Mesenchymal stem cell (in vitro differentiated cells and primary cell): ENCODE results near the gene OXSR1.

ENCODE experiments used
- DNase-seq: peaks from one replicate; pipeline ENCODE4 v3.0.0-alpha.2; 2013
- H2AFZ ChIP-seq: one replicate; pipeline ENCODE4 v1.6.1; 2013; ENCODE audit warnings: low read depth, mild to moderate bottlenecking, control low read depth, inconsistent platforms, low read length, moderate library complexity
- H2AK5ac ChIP-seq: 2 replicates; pipeline ENCODE4 v1.6.1; 2013; ENCODE audit warnings: low read length, moderate library complexity, mild to moderate bottlenecking, inconsistent platforms; ENCODE audit not compliant: severe bottlenecking
- H2BK120ac ChIP-seq: one replicate; pipeline ENCODE4 v1.6.1; 2013; ENCODE audit warnings: low read depth, mild to moderate bottlenecking, inconsistent platforms, low read length, moderate library complexity
- H2BK12ac ChIP-seq, 2 experiments: one replicate each; pipeline ENCODE4 v1.6.1; 2013; ENCODE audit warnings: inconsistent platforms in 2 of 2, low read length in 2 of 2, mild to moderate bottlenecking in 2 of 2, moderate library complexity in 2 of 2, control low read depth in 1 of 2
- H2BK15ac ChIP-seq: one replicate; pipeline ENCODE4 v1.6.1; 2013; ENCODE audit warnings: mild to moderate bottlenecking, low read depth, inconsistent platforms; ENCODE audit not compliant: poor library complexity, severe bottlenecking
- H2BK5ac ChIP-seq: 2 replicates; pipeline ENCODE4 v1.6.1; 2013; ENCODE audit warnings: low read depth, mild to moderate bottlenecking, low read length, control low read depth, inconsistent platforms; ENCODE audit not compliant: poor library complexity, severe bottlenecking
- H3K14ac ChIP-seq, 2 experiments: one replicate each; pipeline ENCODE4 v1.6.1; 2013; ENCODE audit warnings: inconsistent platforms in 2 of 2, low read length in 2 of 2, control low read depth in 1 of 2, mild to moderate bottlenecking in 1 of 2, moderate library complexity in 1 of 2
- H3K18ac ChIP-seq, 2 experiments: one replicate each; pipeline ENCODE4 v1.6.1; 2013; ENCODE audit warnings: inconsistent platforms in 2 of 2, low read length in 2 of 2, control low read depth in 1 of 2, low read depth in 1 of 2, mild to moderate bottlenecking in 1 of 2
- H3K23ac ChIP-seq, 2 experiments: one replicate each; pipeline ENCODE4 v1.6.1; 2013; ENCODE audit warnings: inconsistent platforms in 2 of 2, low read length in 2 of 2, mild to moderate bottlenecking in 2 of 2, moderate library complexity in 2 of 2, control low read depth in 1 of 2
- H3K27ac ChIP-seq: 2 replicates; pipeline ENCODE4 v1.5.1; 2013; ENCODE audit warnings: mild to moderate bottlenecking, moderate library complexity, low read length, control low read depth, inconsistent platforms; ENCODE audit not compliant: poor library complexity, severe bottlenecking
- H3K27me3 ChIP-seq, 2 experiments: 2 replicates each; pipeline versions ENCODE4 v1.6.1 to v1.7.0; 2013; ENCODE audit warnings: low read length in 2 of 2, mild to moderate bottlenecking in 2 of 2, moderate library complexity in 2 of 2, control low read depth in 1 of 2, inconsistent platforms in 1 of 2; ENCODE audit not compliant: control insufficient read depth in 1 of 2, insufficient read depth in 1 of 2
- H3K36me3 ChIP-seq, 2 experiments: 2 replicates each; pipeline versions ENCODE4 v1.6.1 to v1.7.0; 2013; ENCODE audit warnings: low read length in 2 of 2, control low read depth in 1 of 2, inconsistent platforms in 1 of 2, low read depth in 1 of 2, mild to moderate bottlenecking in 1 of 2; ENCODE audit not compliant: insufficient read depth in 2 of 2, control insufficient read depth in 1 of 2
- H3K4ac ChIP-seq, 2 experiments: one replicate each; pipeline ENCODE4 v1.6.1; 2013; ENCODE audit warnings: inconsistent platforms in 2 of 2, low read length in 2 of 2, mild to moderate bottlenecking in 2 of 2, moderate library complexity in 2 of 2, control low read depth in 1 of 2, low read depth in 1 of 2
- H3K4me1 ChIP-seq: 2 replicates; pipeline ENCODE4 v1.6.1; 2013; ENCODE audit warnings: low read depth, low read length, control low read depth; ENCODE audit not compliant: control insufficient read depth, insufficient read depth
- H3K4me2 ChIP-seq: 2 replicates; pipeline ENCODE4 v1.6.1; 2013; ENCODE audit warnings: low read length, mild to moderate bottlenecking, inconsistent platforms; ENCODE audit not compliant: poor library complexity, severe bottlenecking
- H3K4me3 ChIP-seq, 2 experiments: 2 replicates each; pipeline versions ENCODE4 v1.5.1 to v1.7.0; 2013; ENCODE audit warnings: low read length in 2 of 2, mild to moderate bottlenecking in 2 of 2, control low read depth in 1 of 2, low read depth in 1 of 2; ENCODE audit not compliant: insufficient read depth in 1 of 2
- H3K79me1 ChIP-seq: replicated peaks from 2 replicates; pipeline ENCODE4 v1.6.1; 2013; ENCODE audit warnings: mild to moderate bottlenecking, control low read depth, low read length, inconsistent platforms; ENCODE audit not compliant: poor library complexity, severe bottlenecking
- H3K9ac ChIP-seq: 2 replicates; pipeline ENCODE4 v1.7.0; 2013; ENCODE audit warnings: mild to moderate bottlenecking, low read length, moderate library complexity
- H3K9me3 ChIP-seq: 2 replicates; pipeline ENCODE4 v1.7.0; 2013; ENCODE audit warnings: mild to moderate bottlenecking, low read length; ENCODE audit not compliant: control insufficient read depth
- H4K8ac ChIP-seq: one replicate; pipeline ENCODE4 v1.6.1; 2013; ENCODE audit warnings: inconsistent platforms, mild to moderate bottlenecking, low read length, moderate library complexity
- H4K91ac ChIP-seq: one replicate; pipeline ENCODE4 v1.6.1; 2013; ENCODE audit warnings: mild to moderate bottlenecking, low read length, inconsistent platforms
- WGBS: methylation state at CpG from one replicate; pipeline ENCODE4 v1.1.7; 2013; ENCODE audit warnings: mixed read lengths; 5-methylcytosine and 5-hydroxymethylcytosine counted together

Gene OXSR1

DNA sequence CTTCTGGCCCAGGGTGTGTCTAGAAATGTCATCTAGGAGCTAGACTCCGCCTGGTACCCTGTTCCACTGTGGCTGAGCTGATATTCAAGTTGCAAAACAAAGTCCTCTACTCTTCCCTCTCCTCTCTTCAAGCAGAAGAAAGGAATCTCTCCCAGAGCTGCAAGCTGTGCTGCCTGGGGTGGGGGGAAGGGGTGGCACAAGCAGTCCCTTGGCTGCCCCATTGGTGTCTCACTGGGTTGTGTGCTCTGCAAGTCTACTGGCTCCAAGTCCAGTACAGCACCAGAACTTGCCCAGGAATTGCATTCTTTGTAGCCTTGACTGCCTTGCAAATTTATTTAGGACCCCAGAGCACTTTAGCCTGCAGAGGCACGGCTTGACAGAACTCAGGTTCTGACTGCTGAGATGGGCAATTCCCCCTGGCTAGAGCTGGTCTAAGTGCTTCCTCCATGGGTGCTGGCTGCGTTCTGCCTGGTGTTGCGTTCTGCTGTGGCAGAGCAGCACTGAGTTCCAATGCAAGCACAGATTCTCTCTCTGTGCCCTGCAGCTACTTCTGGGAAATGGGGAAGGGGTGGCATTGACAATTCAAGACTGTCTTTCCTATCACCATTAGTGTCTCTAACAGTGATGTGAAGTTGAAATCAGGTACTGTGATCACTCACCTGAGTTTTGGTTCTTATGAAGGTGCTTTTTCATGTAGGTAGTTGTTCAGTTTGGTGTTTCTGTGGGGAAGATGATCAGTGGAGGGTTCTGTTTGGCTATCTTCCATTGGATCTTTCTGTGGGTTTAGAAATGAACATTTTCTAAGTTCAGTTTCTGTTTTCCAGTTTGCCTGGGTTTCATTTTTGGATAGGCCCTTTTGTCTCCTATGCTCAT is 39.5 kb downstream of the OXSR1 start:
- no peak overlapping the region for H3K9ac ChIP-seq
- H2BK12ac ChIP-seq: no peak overlapping the region
- peaks cover 2% of the 10 kb centered on the region for H3K4me1 ChIP-seq
- H3K36me3 ChIP-seq: peaks cover 21 to 28% of the 10 kb centered on the region in 2 experiments
- H3K18ac ChIP-seq: no peak overlapping the region
- no peak overlapping the region for H2AK5ac ChIP-seq
- no peak overlapping the region for H3K23ac ChIP-seq
- no peak overlapping the region for H3K4me2 ChIP-seq
- 93% methylated on average over 4 of the region's 4 CpGs for WGBS
- no peak overlapping the region for H4K8ac ChIP-seq
- H3K27ac ChIP-seq: no peak overlapping the region
- peaks cover 34% of the 10 kb centered on the region for H3K79me1 ChIP-seq
- no peak overlapping the region for H3K4me3 ChIP-seq
- no peak overlapping the region for H2BK5ac ChIP-seq
- H3K9me3 ChIP-seq: no peaks in the 10 kb centered on the region
- H2AFZ ChIP-seq: no peak overlapping the region
- H4K91ac ChIP-seq: no peak overlapping the region
- no peak overlapping the region for H3K14ac ChIP-seq
- no peak overlapping the region for H2BK120ac ChIP-seq
- no peak overlapping the region for H3K4ac ChIP-seq
- DNase-seq: no peak
- H2BK15ac ChIP-seq: no peak overlapping the region
- H3K27me3 ChIP-seq: no peaks in the 10 kb centered on the region

- peaks cover 19 to 22% of the 10 kb centered on the region in 2 experiments for H3K36me3 ChIP-seq
- no peak overlapping the region for H2AFZ ChIP-seq
- no peak overlapping the region for H4K8ac ChIP-seq
- H3K4me1 ChIP-seq: no peaks in the 10 kb centered on the region
- H3K4me3 ChIP-seq: no peak overlapping the region
- no peak for DNase-seq
- H2AK5ac ChIP-seq: no peak overlapping the region
- H3K23ac ChIP-seq: no peak overlapping the region
- H3K9me3 ChIP-seq: no peaks in the 10 kb centered on the region
- no peak overlapping the region for H3K27ac ChIP-seq
- WGBS: 96% methylated on average over 3 of the region's 3 CpGs
- no peak overlapping the region for H4K91ac ChIP-seq
- H3K27me3 ChIP-seq: no peaks in the 10 kb centered on the region
- no peak overlapping the region for H3K4ac ChIP-seq
- H3K79me1 ChIP-seq: peaks cover 31% of the 10 kb centered on the region
- H3K9ac ChIP-seq: no peak overlapping the region
- H3K14ac ChIP-seq: no peak overlapping the region
- no peak overlapping the region for H2BK12ac ChIP-seq
- no peak overlapping the region for H2BK120ac ChIP-seq
- H2BK15ac ChIP-seq: no peak overlapping the region
- no peak overlapping the region for H3K18ac ChIP-seq
- H3K4me2 ChIP-seq: no peak overlapping the region
- H2BK5ac ChIP-seq: no peak overlapping the region
Observed at GRCh38 chr3:38205472-38205805, 40.1 kb downstream of the OXSR1 start.

DNA sequence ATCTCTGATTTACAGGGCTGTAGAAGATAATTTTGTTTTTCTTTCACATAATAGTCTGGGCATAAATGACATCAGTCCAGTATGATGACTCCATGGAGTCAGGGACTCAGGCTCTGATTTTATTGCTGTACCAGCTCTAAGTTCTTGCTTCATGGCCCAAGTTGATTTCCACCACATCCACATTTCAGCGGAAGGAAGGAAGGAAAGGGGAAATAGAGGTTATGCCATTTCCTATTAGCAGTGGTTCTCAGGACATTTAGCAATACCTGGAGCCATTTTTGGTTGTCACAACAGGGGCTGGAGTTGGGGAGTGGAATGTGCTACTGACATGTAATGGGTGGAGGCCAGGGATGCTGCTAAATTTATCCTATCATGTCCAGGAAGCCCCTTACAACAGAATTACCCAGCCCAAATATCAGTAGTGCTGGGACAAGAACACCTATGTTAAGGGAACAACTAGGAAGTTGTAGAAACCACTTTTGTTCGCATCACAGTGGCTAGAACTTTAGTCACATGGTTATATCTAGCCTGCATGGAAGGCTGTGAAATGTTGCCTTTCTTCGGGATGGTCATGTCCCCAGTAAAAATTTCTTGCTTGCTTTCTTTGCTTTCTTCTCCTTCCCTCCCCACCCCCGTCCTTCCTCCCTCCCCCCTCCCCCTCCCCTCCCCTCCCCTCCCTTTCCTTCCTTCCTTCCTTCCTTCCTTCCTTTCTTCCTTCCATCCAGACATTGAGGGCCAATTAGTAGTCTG is 42.1 kb downstream of the OXSR1 start:
- H3K4me3 ChIP-seq: no peak overlapping the region
- no peak overlapping the region for H4K91ac ChIP-seq
- H2BK5ac ChIP-seq: no peak overlapping the region
- no peak overlapping the region for H3K18ac ChIP-seq
- no peak for DNase-seq
- H3K4me1 ChIP-seq: no peaks in the 10 kb centered on the region
- H2BK12ac ChIP-seq: no peak overlapping the region
- no peak overlapping the region for H2AK5ac ChIP-seq
- H3K27ac ChIP-seq: no peak overlapping the region
- 100% methylated on average over 2 of the region's 4 CpGs for WGBS
- H3K9me3 ChIP-seq: no peaks in the 10 kb centered on the region
- H3K79me1 ChIP-seq: peaks cover 32% of the 10 kb centered on the region
- H4K8ac ChIP-seq: no peak overlapping the region
- no peak overlapping the region for H3K4ac ChIP-seq
- H3K23ac ChIP-seq: no peak overlapping the region
- H3K9ac ChIP-seq: no peak overlapping the region
- H2BK15ac ChIP-seq: no peak overlapping the region
- no peak overlapping the region for H2AFZ ChIP-seq
- H3K27me3 ChIP-seq: no peaks in the 10 kb centered on the region
- peaks cover 19 to 24% of the 10 kb centered on the region in 2 experiments for H3K36me3 ChIP-seq
- H3K14ac ChIP-seq: no peak overlapping the region
- no peak overlapping the region for H3K4me2 ChIP-seq
- H2BK120ac ChIP-seq: no peak overlapping the region

- WGBS: 100% methylated on average over 2 of the region's 2 CpGs
Observed at GRCh38 chr3:38210141-38210757, 44.9 kb downstream of the OXSR1 start.

More at GRCh38 chr3:38210141-38210757, 44.9 kb downstream of the OXSR1 start:
- Histone ChIP-seq H3K79me1 (peaks cover 15% of the 10 kb centered on the region), H2AK5ac (no peak overlapping the region), H3K23ac (no peak overlapping the region), H3K27me3 (no peaks in the 10 kb centered on the region), H2BK15ac (no peak overlapping the region), H3K14ac (no peak overlapping the region), H2AFZ (no peak overlapping the region), H3K9ac (no peak overlapping the region), H2BK120ac (no peak overlapping the region), H3K27ac (no peak overlapping the region), H3K18ac (no peak overlapping the region), H3K4me2 (no peak overlapping the region), H3K36me3 (peaks cover 3 to 6% of the 10 kb centered on the region in 2 experiments), H4K8ac (no peak overlapping the region), H3K9me3 (no peaks in the 10 kb centered on the region), H2BK12ac (no peak overlapping the region), H4K91ac (no peak overlapping the region), H2BK5ac (no peak overlapping the region), H3K4me3 (no peak overlapping the region), H3K4me1 (no peaks in the 10 kb centered on the region), H3K4ac (no peak overlapping the region)
- no peak for DNase-seq
